Measurements from ENCODE around the gene ENTHD1.
A peak's percentile ranks its signal among the peaks of the same experiment; 100 is the strongest.

The ENTHD1 gene

GRCh38 chr22:39731481-39731880 is 162.1 kb downstream of the ENTHD1 start:
- Histone ChIP-seq H3K36me3 (ENCODE audit: control insufficient read depth in 2 of 2, insufficient read depth in 1 of 2, low read length in 2 of 2) (no peaks in the 10 kb centered on the region), H3K4me1 (ENCODE audit: control insufficient read depth, insufficient read depth, low read length) (no peaks in the 10 kb centered on the region; the same call in 1 of the 2 replicates), H3K9me3 (ENCODE audit: control insufficient read depth, insufficient read depth, low read depth, low read length) (no peaks in the 10 kb centered on the region), H3K4me3 (ENCODE audit: low read depth, low read length) (no peak overlapping the region), H3K27ac (ENCODE audit: extremely low read depth, low read depth, low read length) (no peak overlapping the region)
- TF ChIP-seq SCRT2 (tag by site-specific recombination; IDR thresholded peaks at IDR 0.05): peak; percentile 24; the same call in 1 of the 2 replicates
- TF ChIP-seq ZNF501 (tag by site-specific recombination; IDR thresholded peaks at IDR 0.05): no peak
- ChIA-PET CTCF (interaction anchor here (0.7 kb wide), 1 partner anchor 197 kb away, joined by 3 read pairs; no protein-coding TSS in a partner anchor), POLR2A (no interaction called here)

- Histone ChIP-seq H3K9me3 (ENCODE audit: control insufficient read depth, insufficient read depth, low read depth, low read length) (no peaks in the 10 kb centered on the region), H3K4me1 (ENCODE audit: control insufficient read depth, insufficient read depth, low read length) (no peaks in the 10 kb centered on the region; the same call in 1 of the 2 replicates), H3K36me3 (ENCODE audit: control insufficient read depth in 2 of 2, insufficient read depth in 1 of 2, low read length in 2 of 2) (no peaks in the 10 kb centered on the region), H3K4me3 (ENCODE audit: low read depth, low read length) (no peak overlapping the region), H3K27ac (ENCODE audit: extremely low read depth, low read depth, low read length) (no peak overlapping the region)
- ChIA-PET CTCF (interaction anchor here (1.5 kb wide), 1 partner anchor 79 kb away, joined by 3 read pairs; no protein-coding TSS in a partner anchor), POLR2A (no interaction called here)
- TF ChIP-seq PRDM10 (tag by site-specific recombination; IDR thresholded peaks at IDR 0.05) (no peak), ZNF701 (tag by site-specific recombination; IDR thresholded peaks at IDR 0.05) (no peak), SCRT1 (tag by site-specific recombination; IDR thresholded peaks at IDR 0.05; ENCODE audit: borderline replicate concordance) (no peak), TSHZ1 (tag by site-specific recombination; IDR thresholded peaks at IDR 0.05; ENCODE audit: borderline replicate concordance) (no peak), ZNF174 (tag by site-specific recombination; IDR thresholded peaks at IDR 0.05) (no peak), SCRT2 (tag by site-specific recombination; IDR thresholded peaks at IDR 0.05) (no peak), ZIC2 (tag by site-specific recombination; IDR thresholded peaks at IDR 0.05) (no peak), MEIS1 (CRISPR knock-in tag; IDR thresholded peaks at IDR 0.05; ENCODE audit: borderline replicate concordance) (no peak), ZNF529 (tag by site-specific recombination; IDR thresholded peaks at IDR 0.05; ENCODE audit: insufficient replicate concordance) (no peak), ZNF558 (tag by site-specific recombination; IDR thresholded peaks at IDR 0.05) (no peak), PATZ1 (tag by site-specific recombination; IDR thresholded peaks at IDR 0.05) (no peak), ZBTB20 (tag by site-specific recombination; IDR thresholded peaks at IDR 0.05) (no peak), ZNF692 (tag by site-specific recombination; IDR thresholded peaks at IDR 0.05) (no peak), ZNF26 (tag by site-specific recombination; IDR thresholded peaks at IDR 0.05) (no peak), ZNF654 (tag by site-specific recombination; IDR thresholded peaks at IDR 0.05; ENCODE audit: low read depth) (no peak), ZNF350 (tag by site-specific recombination; IDR thresholded peaks at IDR 0.05) (no peak), GLIS2 (tag by site-specific recombination; IDR thresholded peaks at IDR 0.05) (no peak), ZSCAN16 (tag by site-specific recombination; IDR thresholded peaks at IDR 0.05) (no peak)
These were observed 164.2 kb downstream of the ENTHD1 start for GRCh38 chr22:39729141-39729934.
